Metanephros (tissue), 2 donors: ENCODE data around the gene POU5F1. TPM values are rescaled to one million over a fixed set of nuclear protein-coding genes. Genes with fewer than 3 reads are reported as not detected.

Experiments
- small RNA-seq: library from RNA; depleted of rRNA; stranded (forward); fragments of <200 nt; gene quantifications from one replicate; pipeline ENCODE3, GENCODE V24; 2014; ENCODE audit warnings: low replicate concordance
- total RNA-seq: library from RNA; depleted of rRNA; stranded (reverse); fragments of >200 nt; gene quantifications from one replicate; pipeline ENCODE4 v1.2.3, GENCODE V29; 2014

The POU5F1 gene
- total RNA-seq, result 11.4 TPM

DNA sequence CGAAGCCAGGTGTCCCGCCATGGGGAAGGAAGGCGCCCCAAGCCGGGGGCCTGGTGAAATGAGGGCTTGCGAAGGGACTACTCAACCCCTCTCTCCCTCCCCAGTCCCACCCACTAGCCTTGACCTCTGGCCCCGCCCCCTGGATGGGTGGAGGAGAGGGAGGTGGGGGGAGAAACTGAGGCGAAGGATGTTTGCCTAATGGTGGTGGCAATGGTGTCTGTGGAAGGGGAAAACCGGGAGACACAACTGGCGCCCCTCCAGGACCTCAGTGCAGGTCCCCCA lies at the start of gene POU5F1:
TSS of gene POU5F1 (minus strand) at position 83 of the 282 bp plus-strand sequence. CDS start at position 21, 62 bp downstream.

DNA sequence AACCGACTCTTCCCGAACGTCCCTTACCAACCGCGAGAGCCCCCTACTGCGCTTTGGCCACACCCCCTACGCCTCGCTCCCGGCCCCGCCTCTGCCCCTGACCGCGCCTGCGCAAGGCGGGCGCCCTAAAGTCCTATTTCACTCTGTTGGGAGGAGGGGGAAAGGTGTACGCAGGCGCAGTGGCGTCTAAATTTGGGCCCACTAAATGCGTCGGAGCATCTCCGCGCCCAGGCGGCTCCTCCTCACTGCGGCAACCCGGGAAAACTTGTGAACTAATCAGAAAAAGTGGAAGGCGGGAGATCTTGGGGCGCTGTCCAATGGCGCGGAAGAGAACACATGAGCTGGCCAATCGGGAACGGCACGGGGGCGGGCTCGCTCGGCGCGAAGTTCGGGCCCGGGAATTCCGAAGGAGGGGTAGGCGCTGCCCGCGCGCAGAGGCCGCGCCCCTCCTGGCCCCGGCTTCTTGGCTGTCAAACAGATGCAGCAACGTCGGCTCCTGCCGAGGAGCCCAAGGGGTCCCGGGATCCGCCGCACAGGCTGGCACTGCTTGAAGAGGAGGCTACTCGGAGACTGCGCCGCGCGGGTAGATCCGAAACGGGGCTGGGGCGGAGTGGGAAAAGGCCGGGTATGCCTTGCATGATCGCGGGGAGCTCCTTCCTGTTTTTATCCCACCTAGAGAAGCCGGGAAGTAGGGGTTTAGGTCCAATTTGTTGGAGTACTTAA lies 12.2 kb downstream of the POU5F1 start, which contains the start of gene TCF19:
TSS of gene TCF19 (plus strand) at position 450 of the 723 bp plus-strand sequence. CDS start 881 bp downstream, outside the sequence.

DNA sequence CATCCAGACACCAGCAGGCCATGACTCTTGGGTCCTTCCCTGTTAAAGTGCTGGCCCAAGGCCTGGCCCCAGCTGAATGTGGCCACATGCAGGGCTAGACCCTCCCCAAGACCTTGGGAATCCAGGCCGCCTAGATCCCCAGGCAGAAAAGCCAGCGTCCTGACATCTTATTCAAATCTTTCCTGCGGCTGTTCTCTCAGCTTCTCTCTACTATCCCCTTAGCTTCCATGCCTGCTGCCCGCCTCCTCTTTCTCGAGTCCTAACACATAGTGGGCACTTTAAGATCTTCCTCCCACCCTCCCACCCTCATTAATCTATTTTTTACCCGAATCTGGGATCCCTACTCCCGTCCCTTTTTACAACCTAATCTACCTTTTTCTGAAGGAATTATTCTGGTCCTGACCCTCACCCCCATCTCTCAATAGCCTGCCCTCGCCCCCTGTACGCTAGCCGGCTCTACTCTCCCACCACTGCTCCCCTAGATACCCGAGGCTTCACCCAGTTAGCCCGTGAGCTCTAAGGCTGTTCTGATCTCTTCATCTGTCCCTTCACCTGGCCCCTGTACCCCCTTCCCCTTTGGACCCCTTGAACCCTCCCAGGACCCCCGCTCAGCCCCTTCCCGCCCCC lies 12.9 kb downstream of the POU5F1 start, which contains the start of gene CCHCR1:
TSS of gene CCHCR1 (minus strand) at position 290 of the 627 bp plus-strand sequence. CDS start at position 88, 202 bp downstream.

DNA sequence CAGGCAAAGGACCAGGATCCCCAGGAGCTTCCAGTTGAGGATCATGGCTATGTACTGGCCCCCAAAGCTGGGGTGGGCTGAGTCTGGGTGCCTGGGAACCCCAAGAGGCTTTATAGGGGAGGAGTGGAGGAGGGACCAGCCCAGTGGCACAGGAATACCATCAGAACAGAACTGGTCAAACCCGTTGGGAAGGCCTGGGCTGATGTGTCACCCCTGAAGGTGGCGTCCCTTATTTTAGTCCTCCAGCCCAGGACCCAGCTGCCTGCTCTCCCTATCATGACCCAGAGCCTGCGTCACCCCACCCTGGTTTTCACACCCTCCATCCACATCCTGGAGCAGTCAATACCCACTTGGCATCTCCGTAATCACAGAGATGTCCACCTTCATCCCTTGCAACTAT lies 31.5 kb downstream of the POU5F1 start, which contains the start of gene PSORS1C2:
TSS of gene PSORS1C2 (minus strand) at position 85 of the 400 bp plus-strand sequence. CDS start at position 45, 40 bp downstream.

DNA sequence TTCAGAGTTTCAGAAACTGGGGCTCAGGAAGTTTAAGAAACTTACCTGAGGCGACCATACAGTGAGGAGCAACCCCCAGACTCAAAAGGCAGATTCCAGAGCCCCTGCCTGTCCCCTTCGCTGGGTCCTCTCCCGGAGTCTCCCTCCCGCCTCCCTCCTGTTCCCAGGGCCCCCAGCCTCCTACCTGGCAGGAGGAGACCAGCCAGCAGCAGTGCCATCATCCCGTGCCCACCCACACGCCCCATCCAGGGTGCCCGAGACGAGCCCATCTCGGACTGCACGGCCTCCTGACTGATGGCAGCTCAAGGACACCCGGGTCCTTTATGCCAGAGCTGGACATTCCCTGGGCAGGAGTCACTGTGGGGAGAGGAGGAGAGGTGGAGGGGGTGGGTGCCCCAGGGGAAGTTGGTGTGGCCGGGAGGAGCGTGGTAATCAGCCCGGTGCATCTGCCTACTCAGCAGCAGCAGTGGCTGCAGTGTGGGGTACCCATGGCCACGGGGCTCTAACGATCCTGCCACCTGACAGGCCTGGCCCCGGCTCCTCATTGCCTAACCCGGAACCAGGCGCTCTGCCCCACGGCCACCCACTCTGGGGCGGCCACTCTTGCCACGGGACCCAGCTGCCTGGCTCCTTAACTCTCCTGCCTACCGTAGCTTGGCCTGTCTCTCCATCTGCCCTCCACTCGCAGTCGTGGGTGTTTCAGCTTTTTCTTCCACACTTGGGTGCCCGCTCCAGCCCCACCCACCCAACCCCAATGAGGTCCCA lies 50.1 kb downstream of the POU5F1 start, which contains the start of gene CDSN:
TSS of gene CDSN (minus strand) at position 296 of the 765 bp plus-strand sequence. CDS start at position 269, 27 bp downstream.

DNA sequence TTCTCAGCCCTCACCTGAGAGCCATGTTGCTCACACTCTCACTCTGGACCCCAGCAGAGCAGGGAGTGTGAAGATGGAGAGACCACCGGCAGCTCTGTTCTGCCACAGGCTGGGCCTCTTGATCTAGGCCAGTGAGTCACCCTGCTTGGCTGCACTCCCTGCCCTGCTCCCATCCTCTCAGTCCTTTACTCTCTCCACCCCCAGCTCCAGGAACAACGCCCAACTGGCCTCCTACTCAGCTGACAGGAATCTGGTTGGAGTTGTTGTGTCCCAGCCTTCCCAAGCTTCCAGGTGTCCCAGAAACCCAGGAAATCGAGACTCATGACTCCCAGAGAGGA lies 56.0 kb downstream of the POU5F1 start, which contains the start of gene PSORS1C1:
TSS of gene PSORS1C1 (plus strand) at position 260 of the 338 bp plus-strand sequence. CDS start 14,833 bp downstream, outside the sequence.

Small RNAs within 50 kb of the gene (small RNA-seq; reads per million reads assigned to genes)
- not detected for gene POLR2LP1

Other genes with a start within 250 kb of the POU5F1 start
- gene SFTA2, start 238.5 kb downstream of the POU5F1 start, total RNA-seq, result not detected
- gene MUCL3, start 229.7 kb downstream of the POU5F1 start, total RNA-seq, result not detected
- gene MUC21, start 187.0 kb downstream of the POU5F1 start, total RNA-seq, result not detected
- gene MUC22, start 160.2 kb downstream of the POU5F1 start, total RNA-seq, result not detected
- not detected for gene C6orf15, start 58.1 kb downstream of the POU5F1 start, total RNA-seq
- 0.06 TPM for gene PSORS1C1, start 55.9 kb downstream of the POU5F1 start, total RNA-seq
- not detected for gene CDSN, start 50.2 kb downstream of the POU5F1 start, total RNA-seq
- 0.29 TPM for gene PSORS1C2, start 31.6 kb downstream of the POU5F1 start, total RNA-seq
- 27.2 TPM for gene CCHCR1, start 12.9 kb downstream of the POU5F1 start, total RNA-seq
- 16.8 TPM for gene TCF19, start 12.1 kb downstream of the POU5F1 start, total RNA-seq
- 125 TPM for gene HLA-C, start 101.4 kb upstream of the POU5F1 start, total RNA-seq
- 297 TPM for gene HLA-B, start 186.5 kb upstream of the POU5F1 start, total RNA-seq
- 8.1 TPM for gene MICA, start 232.9 kb upstream of the POU5F1 start, total RNA-seq